NCI-H1436 (cell line): ENCODE results near the gene CCDC15.
"Not testable (repeated sequence)": the region's sequence is repeated elsewhere in the genome, so short reads cannot be mapped to it uniquely, and the experiment has no call there.

Experiments
- DNase-seq: peaks from one replicate; lab custom pipeline; 2025; lab: John Stamatoyannopoulos, UW

Gene CCDC15

GRCh38 chr11:124942466-124943253 is 11.3 kb upstream of the CCDC15 start:
- DNase-seq, result no peak

- no peak for DNase-seq
Measured at GRCh38 chr11:124943254-124943616, 10.8 kb upstream of the CCDC15 start.

- DNase-seq, result no peak
Measured at GRCh38 chr11:124943741-124944140, 10.3 kb upstream of the CCDC15 start.

- DNase-seq, result no peak
Measured at GRCh38 chr11:124944565-124944964, 9.4 kb upstream of the CCDC15 start.

- DNase-seq, result no peak
Measured at GRCh38 chr11:124945826-124946225, 8.2 kb upstream of the CCDC15 start.

GRCh38 chr11:124946735-124947141 is 7.3 kb upstream of the CCDC15 start:
- no peak for DNase-seq

- DNase-seq, result no peak
Measured at GRCh38 chr11:124950601-124951330, 3.2 kb upstream of the CCDC15 start.

- no peak for DNase-seq
Measured at GRCh38 chr11:124951341-124951740, 2.7 kb upstream of the CCDC15 start.

GRCh38 chr11:124954590-124954955 is 571 bp downstream of the CCDC15 start:
- DNase-seq, result no peak

- no peak for DNase-seq
Measured at GRCh38 chr11:124955035-124955434, 1.0 kb downstream of the CCDC15 start.

GRCh38 chr11:124961972-124962609 is 8.1 kb downstream of the CCDC15 start:
- DNase-seq, result peak; percentile 19

GRCh38 chr11:124968197-124968596 is 14.2 kb downstream of the CCDC15 start:
- DNase-seq, result not testable (repeated sequence)

- no peak for DNase-seq
Measured at GRCh38 chr11:124970925-124971324, 16.9 kb downstream of the CCDC15 start.

GRCh38 chr11:124971810-124972209 is 17.8 kb downstream of the CCDC15 start:
- no peak for DNase-seq

- no peak for DNase-seq
Measured at GRCh38 chr11:124976531-124976930, 22.5 kb downstream of the CCDC15 start.

GRCh38 chr11:124977006-124977405 is 23.0 kb downstream of the CCDC15 start:
- no peak for DNase-seq

GRCh38 chr11:124978316-124978715 is 24.3 kb downstream of the CCDC15 start:
- no peak for DNase-seq

GRCh38 chr11:124982043-124982442 is 28.0 kb downstream of the CCDC15 start:
- DNase-seq, result no peak

- DNase-seq, result no peak
Measured at GRCh38 chr11:124983674-124984511, 29.9 kb downstream of the CCDC15 start.

GRCh38 chr11:124984512-124984854 is 30.5 kb downstream of the CCDC15 start:
- DNase-seq, result no peak

GRCh38 chr11:124987096-124987495 is 33.1 kb downstream of the CCDC15 start:
- no peak for DNase-seq

- DNase-seq, result no peak
Measured at GRCh38 chr11:124988063-124988462, 34.1 kb downstream of the CCDC15 start.
